ENCODE results near the gene RAD51B.

RAD51B gene

GRCh38 chr14:68262567-68262966 is 443.0 kb downstream of the RAD51B start:
- no peak overlapping the region for H3K27ac ChIP-seq
- H3K4me3 ChIP-seq = no peak overlapping the region

DNA sequence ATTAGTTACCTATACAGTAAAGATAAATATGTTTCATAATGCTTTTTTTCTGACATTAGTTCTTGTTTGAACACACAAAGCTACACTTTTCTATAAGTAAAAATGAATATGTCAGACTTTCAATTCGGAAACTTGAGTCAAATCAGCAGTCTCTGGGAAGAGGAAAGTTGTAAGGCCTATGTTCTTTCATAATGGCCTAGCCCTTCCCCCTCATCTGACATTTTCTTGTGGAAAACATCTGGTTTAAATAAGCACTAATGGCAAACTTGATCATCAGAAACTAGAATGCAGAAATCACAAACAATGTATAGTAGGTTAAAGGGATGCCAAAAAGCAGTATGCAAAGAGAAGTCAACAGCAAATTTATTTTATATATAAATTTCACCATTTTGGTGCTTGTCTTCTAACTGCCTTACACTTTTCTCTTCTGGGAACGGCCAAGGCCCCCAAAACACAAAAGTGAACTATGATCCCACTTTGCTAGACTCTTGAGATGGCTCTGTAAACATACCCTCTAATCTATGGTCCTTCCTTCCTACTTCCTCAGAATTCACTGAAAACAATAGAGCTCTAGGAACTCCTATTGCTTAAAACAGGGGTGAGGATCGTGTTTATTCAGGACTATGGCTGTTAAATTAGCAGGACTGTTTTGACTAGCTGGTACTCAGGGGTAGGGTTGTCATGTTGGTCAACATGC is 444.1 kb downstream of the RAD51B start:
- Histone ChIP-seq H3K27ac (peak overlapping the region in 2 of 21 experiments; percentile 12 to 14), H3K4me3 (no peak overlapping the region)

GRCh38 chr14:68264260-68264569 is 444.6 kb downstream of the RAD51B start:
- Histone ChIP-seq H3K4me3 (no peak overlapping the region), H3K27ac (peak overlapping the region in 1 of 21 experiments; percentile 14)

DNA sequence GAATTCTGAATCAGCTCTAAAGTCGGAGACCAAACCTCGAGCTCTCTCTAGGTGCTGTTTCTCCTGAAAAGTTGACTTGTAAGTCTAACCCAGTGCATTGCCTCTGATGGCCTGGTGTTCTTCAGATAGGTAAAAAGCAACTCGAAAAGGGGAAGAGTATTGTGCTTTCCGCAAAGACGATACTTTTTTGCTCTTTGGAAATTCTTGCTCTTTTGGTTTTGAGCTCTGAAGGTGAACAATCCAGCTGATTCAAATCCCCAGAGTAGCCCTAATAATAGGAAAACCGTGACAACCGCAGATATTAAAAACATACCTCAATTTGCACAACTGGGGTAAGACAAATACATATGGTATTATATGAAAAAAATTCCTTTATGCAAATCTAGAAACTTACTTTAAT is 447.4 kb downstream of the RAD51B start:
- H3K27ac ChIP-seq = peak overlapping the region in 7 of 21 experiments; percentile 8 to 79 (median 68)

DNA sequence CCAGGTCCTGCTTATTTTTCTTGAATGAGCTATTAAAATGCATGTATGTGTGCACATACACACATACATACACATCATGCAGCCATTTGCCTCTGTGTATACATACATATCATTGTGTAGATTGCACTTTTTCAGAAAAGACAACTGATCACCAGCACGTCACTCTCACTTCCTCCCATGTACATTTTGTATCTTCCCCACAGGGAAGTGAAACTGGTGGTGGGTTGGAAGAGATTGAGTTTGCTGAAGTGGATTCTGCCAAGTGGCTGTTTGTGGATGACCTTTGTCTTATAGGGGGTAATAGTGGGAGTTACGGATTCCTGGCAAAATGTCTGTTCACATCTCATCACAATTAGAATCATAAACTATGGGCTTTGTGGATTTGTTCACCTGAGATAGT is 448.6 kb downstream of the RAD51B start:
- peak overlapping the region in 14 of 21 experiments; percentile 8 to 79 (median 67) for H3K27ac ChIP-seq
- no peak overlapping the region for H3K4me3 ChIP-seq

More for the DNA sequence above, 447.4 kb downstream of the RAD51B start:
- H3K4me3 ChIP-seq = no peak overlapping the region

DNA sequence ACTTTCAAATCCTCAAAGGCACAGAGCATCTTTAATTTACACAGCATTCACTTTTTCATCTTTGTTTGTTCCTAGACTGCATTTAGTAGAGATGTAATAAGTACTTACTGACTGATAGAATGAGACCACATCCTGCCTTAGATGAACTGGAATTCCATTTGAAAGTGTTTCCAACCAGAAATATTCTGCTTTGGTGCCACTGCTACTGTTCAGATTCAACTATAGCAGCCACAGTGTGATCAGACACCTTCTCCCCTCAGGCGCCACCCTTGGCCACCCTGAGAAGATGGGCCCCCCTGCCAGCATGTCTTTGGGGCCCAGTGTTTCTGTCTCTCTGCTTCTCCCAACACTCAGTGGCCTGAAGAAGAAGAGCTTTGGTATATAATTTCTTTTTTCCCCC is 449.1 kb downstream of the RAD51B start:
- peak overlapping the region in 16 of 21 experiments; percentile 35 to 79 (median 67) for H3K27ac ChIP-seq
- no peak overlapping the region for H3K4me3 ChIP-seq

DNA sequence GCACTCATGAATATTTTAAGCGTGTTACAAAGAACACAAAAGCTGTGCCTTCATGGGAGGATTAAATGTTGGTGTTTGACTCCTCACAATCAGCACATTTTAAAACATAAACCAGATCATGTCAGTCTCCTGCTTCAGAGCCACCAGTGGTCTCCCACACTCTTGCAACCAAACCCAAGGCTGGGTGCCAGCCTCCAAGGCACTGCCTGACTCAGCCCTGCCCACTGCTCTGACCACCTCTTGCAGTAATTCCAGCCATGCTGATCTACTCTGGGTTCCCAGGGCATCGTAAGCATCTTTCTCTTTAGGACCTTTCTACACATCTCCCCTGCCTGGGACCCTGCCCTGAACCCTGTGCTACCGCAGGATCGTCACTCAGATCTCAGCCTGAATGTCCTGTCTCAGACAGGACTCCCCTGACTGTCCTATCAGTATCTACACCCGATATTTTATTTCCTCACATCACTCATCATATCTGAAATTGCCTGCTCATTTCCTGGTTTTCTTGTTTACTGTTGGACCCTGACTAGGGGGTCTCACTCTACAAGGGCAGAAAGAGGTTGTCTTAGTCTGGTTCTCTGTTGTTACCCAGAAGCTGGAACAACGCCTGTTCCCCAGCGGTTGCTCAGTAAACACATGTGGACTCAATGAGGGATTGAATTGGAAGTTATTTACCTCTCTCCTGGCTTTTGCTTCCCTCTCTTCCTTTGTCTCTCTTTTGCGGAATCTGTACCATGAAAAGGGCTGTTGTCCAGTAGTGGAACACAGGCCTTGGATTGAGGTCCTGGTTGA is 449.8 kb downstream of the RAD51B start:
- Histone ChIP-seq H3K4me3 (no peak overlapping the region), H3K27ac (peak overlapping the region in 16 of 21 experiments; percentile 35 to 79 (median 67))

DNA sequence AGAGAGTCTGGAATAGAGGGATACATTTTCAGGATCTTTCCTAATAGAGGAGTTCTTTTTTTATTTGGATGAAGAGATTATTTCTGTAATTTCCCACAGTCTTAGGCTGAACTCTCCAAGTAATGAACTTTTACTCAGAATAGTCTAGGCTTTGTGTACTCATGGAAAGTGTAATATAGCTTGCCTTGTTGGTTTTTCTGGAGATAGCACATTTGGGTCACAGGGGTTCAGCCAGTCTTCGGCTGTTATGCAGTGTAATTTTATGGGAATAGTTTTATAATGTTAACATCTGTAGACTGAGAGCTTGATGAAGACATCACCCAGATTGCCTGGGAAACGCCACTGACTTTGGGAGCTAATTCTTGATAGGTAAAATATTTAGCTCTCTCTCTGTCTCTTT is 450.8 kb downstream of the RAD51B start:
- Histone ChIP-seq H3K27ac (peak overlapping the region in 7 of 21 experiments; percentile 30 to 79 (median 74)), H3K4me3 (no peak overlapping the region)

DNA sequence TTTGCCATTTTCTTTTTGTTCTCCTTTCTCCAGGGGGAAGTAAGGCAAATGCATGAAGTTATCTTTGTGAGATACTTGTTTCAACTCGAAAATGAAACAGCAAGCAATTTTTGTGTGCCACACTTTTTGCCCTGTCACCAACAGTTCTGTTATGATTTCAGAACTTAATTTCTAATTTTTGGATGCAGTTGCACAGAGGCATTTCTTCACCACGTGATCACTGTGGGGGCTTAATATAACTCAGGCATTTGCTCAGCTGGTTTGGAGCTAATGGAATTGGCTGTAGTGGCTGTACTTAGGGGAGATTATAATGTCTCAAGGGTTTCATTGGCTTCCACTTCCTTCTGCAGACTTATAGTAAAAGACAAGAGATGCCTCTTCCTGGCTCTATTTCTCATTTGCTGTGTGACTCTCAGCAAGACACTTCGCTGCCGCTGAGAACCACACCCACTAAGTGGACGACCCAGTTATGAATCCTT is 452.4 kb downstream of the RAD51B start:
- H3K4me3 ChIP-seq = no peak overlapping the region
- H3K27ac ChIP-seq = peak overlapping the region in 11 of 21 experiments; percentile 2 to 79 (median 41)

DNA sequence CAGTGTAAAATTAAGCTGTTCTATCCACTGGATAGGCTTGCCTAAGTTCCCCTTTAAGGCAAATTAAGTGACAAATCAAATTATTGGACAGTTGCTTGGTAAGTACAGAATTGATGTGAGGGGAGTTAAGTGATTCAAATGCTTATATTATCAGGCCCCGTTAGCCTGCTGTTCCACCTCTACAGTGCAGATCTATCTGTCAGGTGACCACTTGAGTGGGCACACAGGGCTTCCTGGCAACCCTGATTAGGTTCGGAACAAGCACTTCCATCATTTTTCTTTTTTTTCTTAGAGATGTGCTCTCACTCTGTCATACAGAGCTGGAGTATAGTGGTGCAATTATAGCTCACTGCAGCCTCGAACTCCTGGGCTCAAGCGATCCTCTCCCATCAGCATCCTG is 453.8 kb downstream of the RAD51B start:
- Histone ChIP-seq H3K4me3 (no peak overlapping the region), H3K27ac (peak overlapping the region in 5 of 21 experiments; percentile 5 to 79 (median 23))

GRCh38 chr14:68274725-68275124 is 455.1 kb downstream of the RAD51B start:
- Histone ChIP-seq H3K27ac (peak overlapping the region in 2 of 21 experiments; percentile 2 to 64), H3K4me3 (no peak overlapping the region)

- Histone ChIP-seq H3K27ac (peak overlapping the region in 13 of 21 experiments; percentile 27 to 73 (median 51)), H3K4me3 (no peak overlapping the region)
These were observed 459.2 kb downstream of the RAD51B start for GRCh38 chr14:68278576-68279436.

DNA sequence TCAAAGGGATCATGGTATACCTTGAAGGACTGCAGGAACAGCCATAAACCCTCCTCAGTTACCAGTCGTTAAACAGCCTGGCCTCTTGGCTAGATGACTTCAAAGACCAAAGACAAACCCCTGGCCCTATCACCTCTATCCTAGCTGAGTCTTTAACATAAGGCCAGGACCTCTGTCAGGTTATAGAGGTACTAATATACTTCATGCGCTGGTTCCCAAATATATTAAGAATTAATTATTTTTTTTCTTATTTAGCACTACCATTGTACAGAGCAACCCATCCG is 459.8 kb downstream of the RAD51B start:
- no peak overlapping the region for H3K4me3 ChIP-seq
- H3K27ac ChIP-seq = peak overlapping the region in 13 of 21 experiments; percentile 27 to 73 (median 51)

DNA sequence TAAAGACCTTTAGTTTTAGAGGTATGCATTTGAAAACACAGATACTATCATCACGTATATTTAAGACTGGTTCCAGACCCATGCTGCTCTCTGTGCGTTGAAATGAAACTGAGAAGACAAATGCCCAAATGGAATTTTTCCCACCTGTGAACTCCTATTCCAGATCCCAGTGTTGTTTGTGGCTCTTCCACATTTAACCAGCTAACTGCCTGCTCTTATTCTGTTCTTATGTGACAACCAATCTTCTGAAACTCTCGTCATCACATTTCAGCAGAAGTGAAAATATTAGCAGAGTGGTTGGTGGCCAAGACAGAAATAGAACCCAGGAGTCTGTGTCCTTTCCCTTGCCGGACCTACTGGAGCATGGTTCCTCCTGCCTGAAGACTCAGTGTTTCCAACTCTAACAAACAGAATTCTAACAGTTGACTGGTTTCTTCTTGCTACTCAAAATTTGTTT is 460.2 kb downstream of the RAD51B start:
- H3K4me3 ChIP-seq = no peak overlapping the region
- H3K27ac ChIP-seq = peak overlapping the region in 7 of 21 experiments; percentile 19 to 70 (median 51)

DNA sequence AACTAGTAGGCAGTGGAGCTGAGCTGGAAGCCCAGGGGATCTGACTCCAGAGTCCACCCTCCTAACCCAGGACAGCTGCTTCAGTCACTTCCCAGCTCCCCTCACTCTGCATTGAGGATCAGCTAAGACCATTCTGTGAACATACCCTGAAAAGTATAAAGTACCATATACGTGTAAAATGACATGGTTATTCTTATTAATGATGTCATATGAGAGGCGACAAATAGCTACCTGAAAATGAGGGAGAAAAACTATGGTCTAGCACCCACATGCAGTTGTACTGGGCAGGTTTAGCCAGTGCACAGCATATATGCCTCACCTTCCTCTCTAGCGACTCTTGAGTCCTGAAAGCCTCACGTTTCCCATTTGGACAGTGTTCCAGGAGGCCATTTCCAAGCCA is 461.9 kb downstream of the RAD51B start:
- peak overlapping the region in 3 of 21 experiments; percentile 84 to 88 (median 86) for H3K27ac ChIP-seq

GRCh38 chr14:68282479-68283377 is 463.1 kb downstream of the RAD51B start:
- H3K4me3 ChIP-seq = no peak overlapping the region
- H3K27ac ChIP-seq = peak overlapping the region in 19 of 21 experiments; percentile 11 to 91 (median 62)

More for the DNA sequence above, 461.9 kb downstream of the RAD51B start:
- H3K4me3 ChIP-seq = no peak overlapping the region

DNA sequence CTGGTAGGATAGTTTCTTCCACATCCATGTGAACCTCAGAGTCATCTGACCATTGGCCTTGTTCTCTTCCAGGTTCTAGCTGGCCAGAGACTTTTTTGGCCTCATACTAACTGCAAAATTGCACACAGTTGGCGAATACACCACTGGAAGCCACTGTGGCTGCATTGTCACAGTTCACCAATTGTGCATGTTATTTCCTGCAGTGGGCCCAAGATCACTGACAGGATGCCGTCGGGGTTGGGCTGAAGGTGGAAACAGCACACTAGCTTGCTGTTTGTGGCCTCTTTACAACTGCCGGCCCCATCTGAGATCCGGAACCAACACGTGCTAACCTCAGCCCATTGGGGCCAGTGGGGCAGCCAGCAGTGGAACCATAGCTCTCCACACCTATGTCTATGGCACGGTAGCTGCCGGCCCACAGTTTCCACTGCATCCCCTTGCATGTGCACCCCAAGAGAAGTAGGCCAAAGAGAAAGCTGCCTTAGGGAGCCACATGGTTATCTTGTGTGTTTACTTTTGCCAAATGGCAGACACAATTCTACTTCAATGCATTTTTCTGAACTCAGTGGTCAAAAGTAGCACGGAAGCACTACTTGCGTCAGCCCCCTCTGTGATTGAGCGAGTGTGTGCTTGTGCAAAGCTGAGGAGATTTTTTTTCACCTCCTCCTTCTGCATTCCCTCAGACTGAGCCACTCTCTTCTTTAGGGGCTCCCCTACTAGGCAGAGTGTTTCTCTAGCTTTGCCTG is 464.0 kb downstream of the RAD51B start:
- H3K27ac ChIP-seq = peak overlapping the region in 20 of 21 experiments; percentile 11 to 91 (median 57)
- no peak overlapping the region for H3K4me3 ChIP-seq

DNA sequence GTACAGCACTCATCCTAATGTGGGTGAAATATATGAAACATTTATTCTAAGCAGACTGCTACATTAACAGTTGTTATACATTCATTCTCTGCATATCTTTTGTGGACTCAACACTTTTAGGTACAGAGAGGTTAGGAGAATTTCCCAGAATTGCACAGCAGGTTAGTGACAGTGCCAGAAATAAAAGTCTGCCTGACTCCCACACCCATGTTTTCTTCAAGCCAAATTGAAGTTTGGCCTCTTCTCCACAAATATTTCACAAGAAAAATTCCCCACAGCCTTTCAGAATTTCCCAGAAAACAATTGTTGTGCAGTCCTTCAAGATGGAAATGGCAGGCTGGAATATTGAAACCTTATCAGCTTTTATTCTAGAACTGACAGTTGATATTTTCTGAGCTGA is 464.8 kb downstream of the RAD51B start:
- H3K4me3 ChIP-seq = no peak overlapping the region
- H3K27ac ChIP-seq = peak overlapping the region in 18 of 21 experiments; percentile 43 to 91 (median 76)

Data from skin epidermis (tissue), 12 donors.